Chondrocyte (in vitro differentiated cells): Measurements from ENCODE around the gene MAX. TPM values are rescaled to one million over a fixed set of nuclear protein-coding genes. Genes with fewer than 3 reads are reported as not detected.

Experiments
- DNase-seq: peaks from one replicate; pipeline ENCODE4 v3.0.0; 2021; ENCODE audit warnings: mixed read lengths, low spot score
- H3K27ac Mint-ChIP-seq: one replicate; pipeline ENCODE4 v1.8.0; 2021; ENCODE audit warnings: mild to moderate bottlenecking, moderate library complexity, mixed read lengths; ENCODE audit not compliant: unreplicated experiment
- H3K27me3 Mint-ChIP-seq: 2 replicates; pipeline ENCODE4 v1.8.0; 2021; ENCODE audit warnings: low read depth, mixed read lengths
- H3K36me3 Mint-ChIP-seq: 2 replicates; pipeline ENCODE4 v1.8.0; 2021; ENCODE audit warnings: low read depth, mixed read lengths
- H3K4me1 Mint-ChIP-seq: 2 replicates; pipeline ENCODE4 v1.8.0; 2021; ENCODE audit warnings: low read depth, mild to moderate bottlenecking, mixed read lengths
- H3K4me3 Mint-ChIP-seq: one replicate; pipeline ENCODE4 v1.8.0; 2021; ENCODE audit warnings: mild to moderate bottlenecking, moderate library complexity, mixed read lengths; ENCODE audit not compliant: unreplicated experiment
- H3K9me3 Mint-ChIP-seq: 2 replicates; pipeline ENCODE4 v1.8.0; 2021; ENCODE audit warnings: low read depth, mixed read lengths
- total RNA-seq: library from RNA; stranded (reverse); gene quantifications from 3 replicates; pipeline ENCODE4 v1.2.1, GENCODE V29; 2021
- TF ChIP-seq, protein P1 (sequence below): fragments of 200-600 bp; sonication (generic); IDR thresholded peaks from 2 replicates; pipeline ENCODE4 v1.5.0; 2021; ENCODE audit warnings: antibody characterized with exemption, mild to moderate bottlenecking, moderate library complexity

Gene MAX
- total RNA-seq, 1 donor from 2014 or later, result 94.1 TPM

DNA sequence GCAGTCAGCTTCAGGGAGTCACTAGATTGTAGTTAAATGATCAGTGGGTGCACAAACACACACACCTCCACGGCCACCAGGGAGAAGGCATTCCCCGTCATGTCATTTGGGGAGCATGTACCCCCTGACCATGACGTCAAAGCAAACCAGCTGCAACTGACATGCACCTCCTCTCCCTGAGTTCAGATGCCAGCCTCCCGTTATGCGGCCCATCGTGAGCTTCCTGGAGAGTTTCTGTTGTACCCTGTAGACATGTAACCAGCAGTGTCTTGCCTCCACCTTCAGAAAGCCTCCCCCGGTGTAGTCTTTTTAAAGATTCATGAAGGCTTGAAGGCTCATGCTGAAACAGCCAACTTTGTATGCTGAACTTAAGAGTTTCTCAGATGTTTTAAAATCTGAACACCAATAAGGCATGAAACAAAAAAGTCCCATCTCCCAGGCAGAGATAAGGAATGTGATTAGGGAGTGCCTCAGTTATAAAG, 60.8 kb downstream of the MAX start:
- peaks cover 28% of the 10 kb centered on the region for H3K36me3 Mint-ChIP-seq
- TF ChIP-seq, protein P1, sequence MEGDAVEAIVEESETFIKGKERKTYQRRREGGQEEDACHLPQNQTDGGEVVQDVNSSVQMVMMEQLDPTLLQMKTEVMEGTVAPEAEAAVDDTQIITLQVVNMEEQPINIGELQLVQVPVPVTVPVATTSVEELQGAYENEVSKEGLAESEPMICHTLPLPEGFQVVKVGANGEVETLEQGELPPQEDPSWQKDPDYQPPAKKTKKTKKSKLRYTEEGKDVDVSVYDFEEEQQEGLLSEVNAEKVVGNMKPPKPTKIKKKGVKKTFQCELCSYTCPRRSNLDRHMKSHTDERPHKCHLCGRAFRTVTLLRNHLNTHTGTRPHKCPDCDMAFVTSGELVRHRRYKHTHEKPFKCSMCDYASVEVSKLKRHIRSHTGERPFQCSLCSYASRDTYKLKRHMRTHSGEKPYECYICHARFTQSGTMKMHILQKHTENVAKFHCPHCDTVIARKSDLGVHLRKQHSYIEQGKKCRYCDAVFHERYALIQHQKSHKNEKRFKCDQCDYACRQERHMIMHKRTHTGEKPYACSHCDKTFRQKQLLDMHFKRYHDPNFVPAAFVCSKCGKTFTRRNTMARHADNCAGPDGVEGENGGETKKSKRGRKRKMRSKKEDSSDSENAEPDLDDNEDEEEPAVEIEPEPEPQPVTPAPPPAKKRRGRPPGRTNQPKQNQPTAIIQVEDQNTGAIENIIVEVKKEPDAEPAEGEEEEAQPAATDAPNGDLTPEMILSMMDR, result no peak
- no peaks in the 10 kb centered on the region for H3K27me3 Mint-ChIP-seq
- H3K9me3 Mint-ChIP-seq, result no peaks in the 10 kb centered on the region
- peaks cover 6% of the 10 kb centered on the region for H3K4me1 Mint-ChIP-seq
- no peak for DNase-seq
- no peak overlapping the region for H3K27ac Mint-ChIP-seq
- no peak overlapping the region for H3K4me3 Mint-ChIP-seq

DNA sequence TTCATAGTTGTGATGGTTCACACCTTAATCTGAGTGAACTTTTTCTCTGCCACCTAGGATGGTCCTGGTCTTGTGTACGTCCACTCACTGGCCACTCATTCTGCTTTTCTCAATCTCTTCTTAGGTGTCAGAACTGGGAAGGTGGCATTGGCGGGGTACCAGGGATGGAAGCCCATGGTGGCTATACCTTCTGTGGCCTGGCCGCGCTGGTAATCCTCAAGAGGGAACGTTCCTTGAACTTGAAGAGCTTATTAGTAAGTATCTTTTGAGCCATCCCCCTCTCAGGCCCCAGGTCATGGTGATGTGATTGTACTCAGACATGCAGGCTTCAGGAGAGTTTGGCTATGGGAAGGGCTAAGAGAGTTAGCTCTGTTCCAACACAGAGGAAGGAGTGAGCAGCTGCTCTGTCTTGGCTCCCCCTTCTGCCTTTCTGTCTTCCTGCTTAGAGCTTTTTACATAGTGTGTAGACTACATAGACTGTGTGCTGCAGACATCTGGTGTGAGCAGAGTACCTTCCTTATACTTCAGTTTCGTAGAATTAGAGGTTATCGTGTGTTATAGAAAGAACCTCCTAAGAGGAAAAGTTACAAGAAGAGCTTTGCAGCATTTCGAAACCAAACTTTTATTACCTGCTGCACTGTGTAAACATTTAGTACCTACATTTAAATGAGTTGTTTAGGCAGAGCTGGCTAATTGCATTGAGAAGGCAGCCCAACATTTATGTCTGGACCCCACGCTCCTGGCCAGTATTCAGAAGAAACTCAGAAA, 61.5 kb downstream of the MAX start:
- no peaks in the 10 kb centered on the region for H3K9me3 Mint-ChIP-seq
- no peaks in the 10 kb centered on the region for H3K27me3 Mint-ChIP-seq
- no peak for DNase-seq
- no peak overlapping the region for H3K27ac Mint-ChIP-seq
- peaks cover 6% of the 10 kb centered on the region for H3K4me1 Mint-ChIP-seq
- no peak overlapping the region for H3K4me3 Mint-ChIP-seq
- peaks cover 27% of the 10 kb centered on the region for H3K36me3 Mint-ChIP-seq
- TF ChIP-seq, protein P1, result no peak

DNA sequence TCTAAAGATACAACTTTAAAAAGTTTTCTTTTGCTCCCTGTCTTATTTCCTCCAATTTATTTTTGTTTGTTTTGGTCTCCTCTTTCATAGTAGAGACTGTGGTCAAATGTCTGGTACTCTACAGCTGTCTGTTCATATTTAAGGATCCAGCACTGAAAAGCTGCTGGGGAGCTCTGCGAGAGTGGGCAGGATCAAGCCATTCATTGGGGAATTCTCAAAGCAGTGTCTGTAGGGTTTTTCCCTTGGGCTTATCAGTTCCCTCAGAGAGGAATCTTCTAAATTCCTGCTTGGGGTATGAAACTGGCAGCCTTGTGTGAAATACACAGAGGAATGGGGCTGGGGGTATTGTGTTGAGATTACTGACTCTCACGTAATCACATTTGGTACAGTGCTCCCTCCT, 63.4 kb downstream of the MAX start:
- Mint-ChIP-seq H3K36me3 (peaks cover 19% of the 10 kb centered on the region), H3K4me3 (no peak overlapping the region), H3K4me1 (peaks cover 17% of the 10 kb centered on the region), H3K27me3 (no peaks in the 10 kb centered on the region), H3K27ac (no peak overlapping the region), H3K9me3 (no peaks in the 10 kb centered on the region)
- TF ChIP-seq, protein P1, result no peak
- no peak for DNase-seq

DNA sequence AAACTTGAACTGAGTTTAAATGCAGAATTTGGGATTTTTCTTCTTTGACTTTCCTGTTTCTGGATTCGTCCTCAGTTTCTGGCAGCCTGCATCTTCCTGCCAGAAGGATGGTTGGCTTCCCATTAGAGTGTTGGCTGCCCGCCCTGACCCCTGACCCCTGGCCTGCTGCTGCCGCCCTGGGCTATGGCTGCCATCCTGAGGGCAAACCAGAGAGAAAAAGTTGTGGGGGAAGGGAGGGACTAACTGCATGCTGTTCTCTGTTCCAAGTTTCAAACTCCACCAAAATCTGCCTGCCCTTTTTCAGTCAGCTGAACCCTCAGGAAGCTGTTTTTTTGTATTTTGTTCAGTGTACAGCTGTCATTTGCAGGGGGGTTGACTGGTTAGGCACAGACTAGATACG, 67.3 kb downstream of the MAX start:
- H3K4me1 Mint-ChIP-seq, result peaks cover 17% of the 10 kb centered on the region
- no peak overlapping the region for H3K4me3 Mint-ChIP-seq
- TF ChIP-seq, protein P1, result no peak
- H3K27ac Mint-ChIP-seq, result no peak overlapping the region
- no peaks in the 10 kb centered on the region for H3K27me3 Mint-ChIP-seq
- DNase-seq, result no peak
- H3K36me3 Mint-ChIP-seq, result peaks cover 17% of the 10 kb centered on the region
- no peaks in the 10 kb centered on the region for H3K9me3 Mint-ChIP-seq

DNA sequence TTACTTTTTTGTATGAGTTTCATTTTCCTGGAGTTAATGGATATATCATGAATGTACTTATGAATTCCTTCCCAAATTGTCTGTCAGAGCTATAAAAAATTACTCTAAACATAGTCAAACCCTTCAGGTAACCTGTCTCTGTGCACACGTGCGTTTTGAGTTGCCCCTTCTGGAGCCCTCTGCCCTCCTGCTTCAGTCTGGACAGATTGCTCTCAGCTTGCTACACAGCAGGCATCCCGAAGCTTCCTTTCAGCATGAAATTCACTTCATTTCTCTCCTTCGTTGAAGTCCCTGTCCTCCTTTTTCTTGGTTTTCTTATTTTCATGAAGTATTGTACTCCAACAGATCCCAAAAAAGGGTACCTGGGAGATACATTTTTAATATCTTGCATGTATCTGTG, 68.3 kb downstream of the MAX start:
- Mint-ChIP-seq H3K9me3 (no peaks in the 10 kb centered on the region), H3K4me3 (no peak overlapping the region), H3K36me3 (peaks cover 23% of the 10 kb centered on the region), H3K4me1 (peaks cover 16% of the 10 kb centered on the region), H3K27me3 (no peaks in the 10 kb centered on the region), H3K27ac (no peak overlapping the region)
- no peak for DNase-seq
- TF ChIP-seq, protein P1, result no peak
